B cell (primary cell): ENCODE results near the gene KIRREL3. TPM values are rescaled to one million over a fixed set of nuclear protein-coding genes. Genes with fewer than 3 reads are reported as not detected.

Source experiments
- ATAC-seq: fragments of 200-7000 bp; cut with Tn5 transposase; one replicate; pipeline ENCODE4 v1.10.0; 2021; ENCODE audit warnings: low read depth, mild to moderate bottlenecking, moderate number of reproducible peaks, moderate library complexity
- CTCF ChIA-PET: fragments of 350-600 bp; sonication (Branson Sonifier 250); formaldehyde crosslinking; loops from one replicate; lab custom pipeline; 2021; ENCODE audit warnings: antibody characterized with exemption, inconsistent platforms; lab: Charles Lee
- POLR2A ChIA-PET: fragments of 350-600 bp; sonication (Branson Sonifier 250); formaldehyde crosslinking; loops from one replicate; lab custom pipeline; 2021; ENCODE audit warnings: antibody characterized with exemption; lab: Charles Lee
- DNase-seq: peaks from one replicate; pipeline ENCODE4 v3.0.0; 2013
- H2AFZ ChIP-seq: 2 replicates; pipeline ENCODE4 v1.6.1; 2012; ENCODE audit warnings: mild to moderate bottlenecking, low read depth, low read length; ENCODE audit not compliant: insufficient read depth, poor library complexity, severe bottlenecking
- H3K27ac ChIP-seq, 2 donors: 1 replicate in 1 of 2; 2 replicates in 1 of 2; pipeline ENCODE4 v1.5.1; 2012 to 2013; ENCODE audit warnings: low read length in 2 of 2, mild to moderate bottlenecking in 2 of 2, moderate library complexity in 1 of 2
- H3K27me3 ChIP-seq, 4 experiments: fragments of 200-600 bp in 1 of 4; sonication (generic) in 1 of 4; replicated peaks in 1 of 4; 1 replicate in 2 of 4; 2 replicates in 2 of 4; pipeline versions ENCODE4 v1.6.1 to v1.7.0; 2013 to 2016; ENCODE audit warnings: low read length in 3 of 4, mild to moderate bottlenecking in 2 of 4, mixed read lengths in 1 of 4, moderate library complexity in 1 of 4; ENCODE audit not compliant: insufficient read depth in 4 of 4, control insufficient read depth in 3 of 4; ENCODE audit errors: control extremely low read depth in 1 of 4
- H3K36me3 ChIP-seq, 2 experiments: replicated peaks in 1 of 2; 1 replicate in 1 of 2; 2 replicates in 1 of 2; pipeline versions ENCODE4 v1.6.1 to v1.7.1; 2013; ENCODE audit warnings: low read length in 1 of 2; ENCODE audit not compliant: insufficient read depth in 2 of 2, control insufficient read depth in 1 of 2; ENCODE audit errors: control extremely low read depth in 1 of 2, extremely low read depth in 1 of 2
- H3K4me1 ChIP-seq, 2 donors: fragments of 200-600 bp in 1 of 2; sonication (generic) in 1 of 2; 1 replicate in 1 of 2; 2 replicates in 1 of 2; pipeline versions ENCODE4 v1.5.1 to v1.6.1; 2013 to 2017; ENCODE audit warnings: low read length in 2 of 2; ENCODE audit not compliant: control insufficient read depth in 2 of 2, insufficient read depth in 2 of 2
- H3K4me2 ChIP-seq: replicated peaks from 2 replicates; pipeline ENCODE3; 2012; ENCODE audit warnings: mild to moderate bottlenecking, low read depth, low read length; ENCODE audit not compliant: poor library complexity, severe bottlenecking
- H3K4me3 ChIP-seq, 5 experiments: fragments of 200-600 bp in 1 of 5; sonication (generic) in 1 of 5; 1 replicate in 3 of 5; 2 replicates in 2 of 5; pipeline versions ENCODE4 v1.5.1 to v1.7.0; 2011 to 2016; ENCODE audit warnings: low read length in 4 of 5, mild to moderate bottlenecking in 4 of 5, low read depth in 2 of 5, control low read depth in 1 of 5, moderate library complexity in 1 of 5; ENCODE audit not compliant: insufficient read depth in 1 of 5; ENCODE audit errors: control extremely low read depth in 1 of 5, extremely low read depth in 1 of 5
- H3K79me2 ChIP-seq: fragments of 200-600 bp; sonication (generic); one replicate; pipeline ENCODE4 v1.6.0; 2016; ENCODE audit warnings: low read length; ENCODE audit not compliant: control insufficient read depth, insufficient read depth
- H3K9ac ChIP-seq: fragments of 200-600 bp; sonication (generic); 2 replicates; pipeline ENCODE4 v1.6.1; 2017; ENCODE audit warnings: mild to moderate bottlenecking, low read length, moderate library complexity
- H3K9me3 ChIP-seq, 3 donors: one replicate each; pipeline versions ENCODE4 v1.6.1 to v1.7.1; 2013; ENCODE audit warnings: low read length in 2 of 3; ENCODE audit not compliant: control insufficient read depth in 2 of 3, insufficient read depth in 1 of 3; ENCODE audit errors: control extremely low read depth in 1 of 3
- H4K20me1 ChIP-seq: 2 replicates; pipeline ENCODE4 v1.6.0; 2012; ENCODE audit warnings: mild to moderate bottlenecking, low read length; ENCODE audit not compliant: insufficient read depth, control insufficient read depth, poor library complexity, severe bottlenecking
- H3K27ac Mint-ChIP-seq: one replicate; pipeline ENCODE4 v1.8.0; 2021; ENCODE audit warnings: mixed read lengths
- H3K27me3 Mint-ChIP-seq: one replicate; pipeline ENCODE4 v1.8.0; 2021; ENCODE audit warnings: mixed read lengths
- H3K4me1 Mint-ChIP-seq: one replicate; pipeline ENCODE4 v1.8.0; 2021; ENCODE audit warnings: mixed read lengths
- H3K4me3 Mint-ChIP-seq: one replicate; pipeline ENCODE4 v1.8.0; 2021; ENCODE audit warnings: mixed read lengths
- H3K9me3 Mint-ChIP-seq: one replicate; pipeline ENCODE4 v1.8.0; 2022; ENCODE audit warnings: mixed read lengths; ENCODE audit not compliant: insufficient read depth
- CTCF ChIP-seq: fragments of 200-600 bp; IDR thresholded peaks from one replicate; pipeline ENCODE4 v1.8.0; 2022; ENCODE audit warnings: antibody characterized with exemption, mild to moderate bottlenecking
- EZH2 ChIP-seq: IDR thresholded peaks from 2 replicates; pipeline ENCODE4 v1.6.1; 2012; ENCODE audit warnings: borderline replicate concordance, low read depth, mild to moderate bottlenecking, moderate library complexity, low read length; ENCODE audit not compliant: insufficient read depth, poor library complexity, severe bottlenecking
- WGBS: methylation state at CpG from one replicate; pipeline ENCODE4 v1.1.5; 2013; ENCODE audit warnings: missing lambda C conversion rate; ENCODE audit not compliant: insufficient coverage; 5-methylcytosine and 5-hydroxymethylcytosine counted together
- intact Hi-C: fragments of 100-400 bp; cut with micrococcal nuclease; formaldehyde crosslinking; loops from one replicate; pipeline ENCODE4 v1.10.0; 2022
- polyA plus RNA-seq: library from polyadenylated mRNA; depleted of rRNA; stranded (reverse); fragments of >200 nt; gene quantifications from 2 replicates; pipeline ENCODE4 v1.2.3, GENCODE V29; 2012
- total RNA-seq, 2 donors: library from RNA; stranded (reverse); fragments of 120-200 nt in 1 of 2; gene quantifications; 1 replicate in 1 of 2; 2 replicates in 1 of 2; pipeline versions ENCODE4 v1.2.3 to v1.2.4, GENCODE V29; 2013 to 2022

Gene KIRREL3
- total and polyA plus RNA-seq, 2 donors (not counting 1 experiment from before 2014, with no cell fraction given): not detected

- no peaks in the 10 kb centered on the region for H3K36me3 ChIP-seq
- no peak overlapping the region for H3K27ac Mint-ChIP-seq
- DNase-seq (no peak), ATAC-seq (no peak)
- no peak overlapping the region for H3K4me3 ChIP-seq
- no peaks in the 10 kb centered on the region for H4K20me1 ChIP-seq
- no peaks in the 10 kb centered on the region for H3K4me1 Mint-ChIP-seq
- no peak overlapping the region for H3K27ac ChIP-seq
- no peak overlapping the region for H3K4me2 ChIP-seq
- no peaks in the 10 kb centered on the region for H3K4me1 ChIP-seq
- H3K79me2 ChIP-seq: no peaks in the 10 kb centered on the region
- peaks cover 11% of the 10 kb centered on the region for H3K27me3 Mint-ChIP-seq
- H3K27me3 ChIP-seq: no peaks in the 10 kb centered on the region
- intact Hi-C loops: no loop called here
- no peak for TF ChIP-seq CTCF
- TF ChIP-seq EZH2: no peak
- WGBS: no CpG with 5 or more reads among the region's 1 CpG
- H3K9me3 Mint-ChIP-seq: no peaks in the 10 kb centered on the region
- ChIA-PET CTCF (no interaction called here), POLR2A (no interaction called here)
- peaks cover 0 to 4% (median 0%) of the 10 kb centered on the region in 3 donors for H3K9me3 ChIP-seq
- H3K9ac ChIP-seq: no peak overlapping the region
- H2AFZ ChIP-seq: no peak overlapping the region
- H3K4me3 Mint-ChIP-seq: no peak overlapping the region
Measured at GRCh38 chr11:126723665-126724045, 276.9 kb downstream of the KIRREL3 start.

- WGBS: 100% methylated on average over 1 of the region's 6 CpGs
Measured at GRCh38 chr11:126722956-126723664, 277.5 kb downstream of the KIRREL3 start.

More at GRCh38 chr11:126722956-126723664, 277.5 kb downstream of the KIRREL3 start:
- Histone ChIP-seq H3K4me3 (no peak overlapping the region), H3K36me3 (no peaks in the 10 kb centered on the region), H4K20me1 (no peaks in the 10 kb centered on the region), H3K4me1 (no peaks in the 10 kb centered on the region), H3K9me3 (peaks cover 0 to 4% (median 0%) of the 10 kb centered on the region in 3 donors), H3K4me2 (no peak overlapping the region), H3K27ac (no peak overlapping the region), H3K27me3 (no peaks in the 10 kb centered on the region), H3K79me2 (no peaks in the 10 kb centered on the region), H2AFZ (no peak overlapping the region), H3K9ac (no peak overlapping the region)
- Mint-ChIP-seq H3K9me3 (no peaks in the 10 kb centered on the region), H3K4me1 (no peaks in the 10 kb centered on the region), H3K4me3 (no peak overlapping the region), H3K27me3 (peaks cover 11% of the 10 kb centered on the region), H3K27ac (no peak overlapping the region)
- ATAC-seq (no peak), DNase-seq (no peak)
- CTCF ChIA-PET: no interaction called here
- TF ChIP-seq CTCF (no peak), EZH2 (no peak)
- POLR2A ChIA-PET: no interaction called here
- intact Hi-C loops: no loop called here
